GM12878 (cell line): ENCODE results near the gene ORAI1. TPM values are rescaled to one million over a fixed set of nuclear protein-coding genes. Genes with fewer than 3 reads are reported as not detected.

Experiments used
- ATAC-seq: fragments of 200-7000 bp; cut with Tn5 transposase; 3 replicates; pipeline ENCODE4 v1.9.1; 2020; ENCODE audit warnings: mild to moderate bottlenecking, moderate library complexity
- BruUV-seq: library from RNA; stranded (reverse); fragments of 400-500 nt; replicated peaks from 2 replicates; lab custom pipeline; 2021; lab: Mats Ljungman, UMichigan
- CTCF ChIA-PET: fragments of 300-600 bp; sonication (Branson Sonifier 250); formaldehyde crosslinking; extraction: SDS; loops from one replicate; lab custom pipeline; 2021; ENCODE audit warnings: inconsistent platforms; lab: Yijun Ruan, JAX
- POLR2A ChIA-PET: fragments of 350-600 bp; formaldehyde crosslinking; extraction: SDS; loops from one replicate; lab custom pipeline; 2021; ENCODE audit warnings: inconsistent platforms; lab: Charles Lee
- RAD21 ChIA-PET: fragments of 300-600 bp; sonication (Branson Sonifier 250); formaldehyde crosslinking; loops from one replicate; lab custom pipeline; 2023; ENCODE audit warnings: antibody characterized with exemption; ENCODE audit not compliant: unreplicated experiment; lab: Charles Lee
- SMC1A ChIA-PET: fragments of 300-600 bp; sonication (Branson Sonifier 250); formaldehyde crosslinking; loops from one replicate; lab custom pipeline; 2023; ENCODE audit not compliant: unreplicated experiment, uncharacterized antibody; lab: Charles Lee
- DNase-seq: peaks from one replicate; pipeline ENCODE4 v3.0.0-alpha.2; 2011; ENCODE audit warnings: low read depth, low spot score
- FAIRE-seq: peaks from 3 replicates; lab custom pipeline; 2011; peaks lifted over from hg19 to GRCh38; lab: Jason Lieb, UNC
- H2AFZ ChIP-seq: 2 replicates; pipeline ENCODE4 v1.6.0; 2011; ENCODE audit warnings: low read depth, low read length, control low read depth; ENCODE audit not compliant: control insufficient read depth
- H3K27ac ChIP-seq: 2 replicates; pipeline ENCODE4 v1.5.1; 2011; ENCODE audit warnings: control low read depth; ENCODE audit not compliant: control insufficient read depth, insufficient read depth
- H3K27me3 ChIP-seq, 2 experiments: replicated peaks in 1 of 2; 2 replicates each; pipeline versions ENCODE4 v1.6.0 to v1.6.1; 2011; ENCODE audit warnings: low read length in 1 of 2; ENCODE audit not compliant: control insufficient read depth in 2 of 2, insufficient read depth in 2 of 2
- H3K36me3 ChIP-seq, 2 experiments: 2 replicates each; pipeline ENCODE4 v1.5.1; 2011; ENCODE audit warnings: low read length in 1 of 2; ENCODE audit not compliant: control insufficient read depth in 2 of 2, insufficient read depth in 2 of 2
- H3K4me1 ChIP-seq: 2 replicates; pipeline ENCODE4 v1.6.1; 2011; ENCODE audit warnings: mild to moderate bottlenecking, low read length, moderate library complexity, mixed read lengths; ENCODE audit not compliant: control insufficient read depth, insufficient read depth
- H3K4me2 ChIP-seq: 2 replicates; pipeline ENCODE4 v1.6.0; 2011; ENCODE audit warnings: control low read depth; ENCODE audit not compliant: control insufficient read depth, insufficient read depth
- H3K4me3 ChIP-seq: fragments of 200-600 bp; sonication (generic); 2 replicates; pipeline ENCODE4 v1.5.1; 2016
- H3K79me2 ChIP-seq: 2 replicates; pipeline ENCODE4 v1.6.0; 2011; ENCODE audit warnings: low read length; ENCODE audit not compliant: control insufficient read depth, insufficient read depth
- H3K9ac ChIP-seq: 2 replicates; pipeline ENCODE4 v1.8.0; 2011; ENCODE audit warnings: low read length, control low read depth, mixed read lengths; ENCODE audit not compliant: control insufficient read depth, insufficient read depth
- H3K9me3 ChIP-seq: replicated peaks from 3 replicates; pipeline ENCODE4 v1.5.1; 2011; ENCODE audit warnings: mild to moderate bottlenecking, low read length; ENCODE audit not compliant: control insufficient read depth, insufficient read depth
- H4K20me1 ChIP-seq: 2 replicates; pipeline ENCODE4 v1.6.0; 2011; ENCODE audit not compliant: control insufficient read depth, insufficient read depth
- ATF7 ChIP-seq: fragments of 450-650 bp; IDR thresholded peaks from 2 replicates; pipeline ENCODE4 v1.6.1; 2016; ENCODE audit warnings: low read depth, mild to moderate bottlenecking
- CREB1 ChIP-seq: IDR thresholded peaks from 2 replicates; pipeline ENCODE4 v1.6.1; 2012; ENCODE audit warnings: low read depth, mild to moderate bottlenecking, inconsistent platforms
- CREM ChIP-seq: IDR thresholded peaks from 2 replicates; pipeline ENCODE4 v1.6.1; 2014; ENCODE audit warnings: antibody characterized with exemption, low read depth
- EED ChIP-seq: sonication (generic); IDR thresholded peaks from 2 replicates; pipeline ENCODE4 v1.6.1; 2016; ENCODE audit warnings: antibody characterized with exemption, low read depth
- RUNX3 ChIP-seq: IDR thresholded peaks from 2 replicates; pipeline ENCODE4 v1.6.1; 2012; ENCODE audit warnings: low read length, inconsistent platforms
- SIN3A ChIP-seq: IDR thresholded peaks from 2 replicates; pipeline ENCODE4 v1.6.1; 2012; ENCODE audit warnings: low read depth, low read length, improper control_type of control experiment
- WGBS: methylation state at CpG from one replicate; pipeline ENCODE4 v1.1.6; 2016; ENCODE audit warnings: low lambda C conversion rate; ENCODE audit not compliant: insufficient replicate concordance, insufficient coverage; ENCODE audit errors: missing lambda C conversion rate; 5-methylcytosine and 5-hydroxymethylcytosine counted together
- in situ Hi-C: fragments of 300-500 bp; cut with MboI; formaldehyde crosslinking; loops from 9 replicates; pipeline ENCODE4 v1.14.3; 2018; ENCODE audit warnings: mixed read lengths
- intact Hi-C: fragments of 100-400 bp; cut with micrococcal nuclease; formaldehyde crosslinking; loops from one replicate; pipeline ENCODE4 v1.14.2; 2022; ENCODE audit not compliant: unreplicated experiment
- polyA plus RNA-seq, 11 experiments: library from polyadenylated mRNA; depleted of rRNA in 4 of 11; unstranded in 6 of 11; stranded (reverse) in 5 of 11; fragments of >200 nt; fragmentation: Nextera tagmentation in 4 of 11; fragmentation: Illumina TruSeq in 1 of 11; extraction: Ambion mirVana in 4 of 11; extraction: Trizol in 1 of 11; gene quantifications; 1 replicate in 1 of 11; 2 replicates in 10 of 11; pipeline versions ENCODE4 v1.2.1 to v1.2.3, GENCODE V29; 2011 to 2016; ENCODE audit warnings: inconsistent platforms in 2 of 11, missing spikeins in 2 of 11, low read depth in 1 of 11
- total RNA-seq, 4 experiments: library from RNA; depleted of rRNA in 3 of 4; stranded (reverse); fragments of >200 nt in 3 of 4; fragmentation: Illumina TruSeq in 1 of 4; extraction: Trizol in 1 of 4; gene quantifications; 2 replicates each; pipeline versions ENCODE4 v1.2.1 to v1.2.3, GENCODE V29; 2013 to 2021
- TF ChIP-seq, protein P1 (sequence below): fragments of 450-650 bp; IDR thresholded peaks from 2 replicates; pipeline ENCODE4 v1.6.1; 2017; ENCODE audit warnings: mild to moderate bottlenecking
- TF ChIP-seq, protein P2 (sequence below): fragments of 450-650 bp; IDR thresholded peaks from 2 replicates; pipeline ENCODE4 v1.6.1; 2016; ENCODE audit warnings: mild to moderate bottlenecking, moderate library complexity, borderline replicate concordance
- TF ChIP-seq, protein P3 (sequence below): fragments of 450-650 bp; IDR thresholded peaks from 2 replicates; pipeline ENCODE4 v1.6.1; 2016; ENCODE audit warnings: mild to moderate bottlenecking

ORAI1 gene
- total and polyA plus RNA-seq, 10 of the 15 experiments (the other 5 are each of a cell fraction or from before 2014, with no cell fraction given), result 5.5 to 33.1 (median 11.8) TPM

DNA sequence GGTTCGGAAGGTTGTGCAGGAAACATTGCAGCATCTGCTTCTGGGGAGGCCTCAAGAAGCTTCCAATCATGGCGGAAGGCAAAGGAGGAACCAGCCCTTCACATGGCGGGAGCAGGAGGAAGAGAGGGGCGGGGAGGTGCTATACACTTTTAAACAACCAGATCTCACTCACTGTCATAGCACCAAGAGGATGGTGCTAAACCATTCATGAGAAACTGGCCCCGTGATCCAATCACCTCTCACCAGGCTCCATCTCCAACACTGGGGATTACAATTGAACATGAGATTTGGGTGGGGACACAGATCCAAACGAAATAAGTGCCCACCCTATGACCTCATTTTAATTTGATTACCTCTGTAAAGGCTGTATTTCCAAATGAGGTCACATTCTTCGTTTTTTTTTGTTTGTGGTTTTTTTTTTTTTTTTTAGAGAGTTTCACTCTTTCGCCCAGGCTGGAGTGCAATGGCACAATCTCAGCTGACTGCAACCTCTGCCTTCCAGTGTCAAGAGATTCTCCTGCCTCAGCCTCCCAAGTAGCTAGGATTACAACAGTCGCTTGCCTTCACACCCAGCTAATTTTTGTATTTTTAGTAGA is 11.4 kb upstream of the ORAI1 start:
- RAD21 ChIA-PET, result interaction anchor here (0.9 to 1.1 kb wide), 2 partner anchors 12 to 120 kb away, joined by 3 to 6 read pairs; no protein-coding TSS in a partner anchor
- H3K4me1 ChIP-seq, result peaks cover 11% of the 10 kb centered on the region; the same call in 1 of the 2 replicates
- no peak overlapping the region for H3K4me2 ChIP-seq
- H3K27me3 ChIP-seq, result no peaks in the 10 kb centered on the region
- DNase-seq, result no peak
- ATAC-seq, result no peak
- intact Hi-C loops, result no loop called here
- CTCF ChIA-PET, result interaction anchor here (0.6 to 1.1 kb wide), 3 partner anchors 13 to 61 kb away, joined by 3 to 4 read pairs (median 3); no protein-coding TSS in a partner anchor
- BruUV-seq, result no TSS peak
- SMC1A ChIA-PET, result interaction anchor here (1.0 kb wide), 1 partner anchor 8 kb away, joined by 3 read pairs; no protein-coding TSS in a partner anchor
- H3K9me3 ChIP-seq, result no peaks in the 10 kb centered on the region
- no peaks in the 10 kb centered on the region for H3K36me3 ChIP-seq
- H3K79me2 ChIP-seq, result no peaks in the 10 kb centered on the region
- H4K20me1 ChIP-seq, result no peaks in the 10 kb centered on the region
- in situ Hi-C loops, result no loop called here
- H3K4me3 ChIP-seq, result no peak overlapping the region
- WGBS, result 36% methylated on average over 9 of the region's 9 CpGs
- FAIRE-seq, result no peak
- H2AFZ ChIP-seq, result no peak overlapping the region
- POLR2A ChIA-PET, result no interaction called here
- TF ChIP-seq, protein P1, sequence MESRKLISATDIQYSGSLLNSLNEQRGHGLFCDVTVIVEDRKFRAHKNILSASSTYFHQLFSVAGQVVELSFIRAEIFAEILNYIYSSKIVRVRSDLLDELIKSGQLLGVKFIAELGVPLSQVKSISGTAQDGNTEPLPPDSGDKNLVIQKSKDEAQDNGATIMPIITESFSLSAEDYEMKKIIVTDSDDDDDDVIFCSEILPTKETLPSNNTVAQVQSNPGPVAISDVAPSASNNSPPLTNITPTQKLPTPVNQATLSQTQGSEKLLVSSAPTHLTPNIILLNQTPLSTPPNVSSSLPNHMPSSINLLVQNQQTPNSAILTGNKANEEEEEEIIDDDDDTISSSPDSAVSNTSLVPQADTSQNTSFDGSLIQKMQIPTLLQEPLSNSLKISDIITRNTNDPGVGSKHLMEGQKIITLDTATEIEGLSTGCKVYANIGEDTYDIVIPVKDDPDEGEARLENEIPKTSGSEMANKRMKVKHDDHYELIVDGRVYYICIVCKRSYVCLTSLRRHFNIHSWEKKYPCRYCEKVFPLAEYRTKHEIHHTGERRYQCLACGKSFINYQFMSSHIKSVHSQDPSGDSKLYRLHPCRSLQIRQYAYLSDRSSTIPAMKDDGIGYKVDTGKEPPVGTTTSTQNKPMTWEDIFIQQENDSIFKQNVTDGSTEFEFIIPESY, result 0 out of 2 replicates have a peak, but pooled peaks have one; percentile 17
- TF ChIP-seq ATF7, result peak; percentile 65
- TF ChIP-seq RUNX3, result peak; percentile 69
- TF ChIP-seq EED, result no peak
- TF ChIP-seq CREB1, result peak; percentile 32; the same call in 1 of the 2 replicates
- TF ChIP-seq SIN3A, result no peak
- TF ChIP-seq CREM, result peak; percentile 30; the same call in 1 of the 2 replicates
- TF ChIP-seq, protein P2, sequence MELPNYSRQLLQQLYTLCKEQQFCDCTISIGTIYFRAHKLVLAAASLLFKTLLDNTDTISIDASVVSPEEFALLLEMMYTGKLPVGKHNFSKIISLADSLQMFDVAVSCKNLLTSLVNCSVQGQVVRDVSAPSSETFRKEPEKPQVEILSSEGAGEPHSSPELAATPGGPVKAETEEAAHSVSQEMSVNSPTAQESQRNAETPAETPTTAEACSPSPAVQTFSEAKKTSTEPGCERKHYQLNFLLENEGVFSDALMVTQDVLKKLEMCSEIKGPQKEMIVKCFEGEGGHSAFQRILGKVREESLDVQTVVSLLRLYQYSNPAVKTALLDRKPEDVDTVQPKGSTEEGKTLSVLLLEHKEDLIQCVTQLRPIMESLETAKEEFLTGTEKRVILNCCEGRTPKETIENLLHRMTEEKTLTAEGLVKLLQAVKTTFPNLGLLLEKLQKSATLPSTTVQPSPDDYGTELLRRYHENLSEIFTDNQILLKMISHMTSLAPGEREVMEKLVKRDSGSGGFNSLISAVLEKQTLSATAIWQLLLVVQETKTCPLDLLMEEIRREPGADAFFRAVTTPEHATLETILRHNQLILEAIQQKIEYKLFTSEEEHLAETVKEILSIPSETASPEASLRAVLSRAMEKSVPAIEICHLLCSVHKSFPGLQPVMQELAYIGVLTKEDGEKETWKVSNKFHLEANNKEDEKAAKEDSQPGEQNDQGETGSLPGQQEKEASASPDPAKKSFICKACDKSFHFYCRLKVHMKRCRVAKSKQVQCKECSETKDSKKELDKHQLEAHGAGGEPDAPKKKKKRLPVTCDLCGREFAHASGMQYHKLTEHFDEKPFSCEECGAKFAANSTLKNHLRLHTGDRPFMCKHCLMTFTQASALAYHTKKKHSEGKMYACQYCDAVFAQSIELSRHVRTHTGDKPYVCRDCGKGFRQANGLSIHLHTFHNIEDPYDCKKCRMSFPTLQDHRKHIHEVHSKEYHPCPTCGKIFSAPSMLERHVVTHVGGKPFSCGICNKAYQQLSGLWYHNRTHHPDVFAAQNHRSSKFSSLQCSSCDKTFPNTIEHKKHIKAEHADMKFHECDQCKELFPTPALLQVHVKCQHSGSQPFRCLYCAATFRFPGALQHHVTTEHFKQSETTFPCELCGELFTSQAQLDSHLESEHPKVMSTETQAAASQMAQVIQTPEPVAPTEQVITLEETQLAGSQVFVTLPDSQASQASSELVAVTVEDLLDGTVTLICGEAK, result no peak
- TF ChIP-seq, protein P3, sequence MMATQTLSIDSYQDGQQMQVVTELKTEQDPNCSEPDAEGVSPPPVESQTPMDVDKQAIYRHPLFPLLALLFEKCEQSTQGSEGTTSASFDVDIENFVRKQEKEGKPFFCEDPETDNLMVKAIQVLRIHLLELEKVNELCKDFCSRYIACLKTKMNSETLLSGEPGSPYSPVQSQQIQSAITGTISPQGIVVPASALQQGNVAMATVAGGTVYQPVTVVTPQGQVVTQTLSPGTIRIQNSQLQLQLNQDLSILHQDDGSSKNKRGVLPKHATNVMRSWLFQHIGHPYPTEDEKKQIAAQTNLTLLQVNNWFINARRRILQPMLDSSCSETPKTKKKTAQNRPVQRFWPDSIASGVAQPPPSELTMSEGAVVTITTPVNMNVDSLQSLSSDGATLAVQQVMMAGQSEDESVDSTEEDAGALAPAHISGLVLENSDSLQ, result no peak
- TF ChIP-seq, all 136 proteins: peak for 5
- no peak overlapping the region for H3K9ac ChIP-seq
- no peak overlapping the region for H3K27ac ChIP-seq
